Endothelial cell (in vitro differentiated cells): Measurements from ENCODE around the gene CTBP2. TPM values are rescaled to one million over a fixed set of nuclear protein-coding genes. Genes with fewer than 3 reads are reported as not detected.

Experiments
- DNase-seq: peaks from one replicate; pipeline ENCODE4 v3.0.0; 2021; ENCODE audit warnings: low spot score
- H3K27ac Mint-ChIP-seq: one replicate; pipeline ENCODE4 v1.8.0; 2021; ENCODE audit warnings: mixed read lengths, inconsistent platforms; ENCODE audit not compliant: unreplicated experiment
- H3K27me3 Mint-ChIP-seq: one replicate; pipeline ENCODE4 v1.8.0; 2021; ENCODE audit warnings: mild to moderate bottlenecking, moderate library complexity, mixed read lengths, inconsistent platforms; ENCODE audit not compliant: unreplicated experiment
- H3K36me3 Mint-ChIP-seq: one replicate; pipeline ENCODE4 v1.8.0; 2021; ENCODE audit warnings: mild to moderate bottlenecking, low read depth, mixed read lengths, inconsistent platforms; ENCODE audit not compliant: unreplicated experiment
- H3K4me1 Mint-ChIP-seq: one replicate; pipeline ENCODE4 v1.8.0; 2021; ENCODE audit warnings: mild to moderate bottlenecking, mixed read lengths, inconsistent platforms; ENCODE audit not compliant: unreplicated experiment
- H3K4me3 Mint-ChIP-seq: one replicate; pipeline ENCODE4 v1.8.0; 2021; ENCODE audit warnings: mild to moderate bottlenecking, mixed read lengths, inconsistent platforms; ENCODE audit not compliant: unreplicated experiment
- H3K9me3 Mint-ChIP-seq: one replicate; pipeline ENCODE4 v1.8.0; 2021; ENCODE audit warnings: mixed read lengths, inconsistent platforms; ENCODE audit not compliant: unreplicated experiment
- CTCF ChIP-seq: fragments of 200-600 bp; sonication (generic); IDR thresholded peaks from one replicate; pipeline ENCODE4 v1.5.0; 2021; ENCODE audit warnings: antibody characterized with exemption; ENCODE audit not compliant: unreplicated experiment
- total RNA-seq: library from RNA; stranded (reverse); fragmentation: NEBNext Ultra II Directional; extraction: Animal tissue kit (Norgen Biotek cat#: 25700); gene quantifications from one replicate; pipeline ENCODE4 v1.2.1, GENCODE V29; 2021; ENCODE audit not compliant: unreplicated experiment

CTBP2 gene
- total RNA-seq, 1 donor from 2014 or later, result 145 TPM

- H3K27me3 Mint-ChIP-seq, result peaks cover 5% of the 10 kb centered on the region
- peaks cover 46% of the 10 kb centered on the region for H3K36me3 Mint-ChIP-seq
- no peaks in the 10 kb centered on the region for H3K9me3 Mint-ChIP-seq
- H3K4me1 Mint-ChIP-seq, result peaks cover 23% of the 10 kb centered on the region
- H3K4me3 Mint-ChIP-seq, result no peak overlapping the region
- DNase-seq, result no peak
- peak overlapping the region; percentile 45 for H3K27ac Mint-ChIP-seq
- TF ChIP-seq CTCF, result no peak
These were observed 132.2 kb downstream of the CTBP2 start for GRCh38 chr10:125027871-125028869.

GRCh38 chr10:125026974-125027735 is 133.2 kb downstream of the CTBP2 start:
- Mint-ChIP-seq H3K27me3 (peaks cover 5% of the 10 kb centered on the region), H3K4me1 (peaks cover 31% of the 10 kb centered on the region), H3K4me3 (no peak overlapping the region), H3K9me3 (no peaks in the 10 kb centered on the region), H3K36me3 (peaks cover 49% of the 10 kb centered on the region), H3K27ac (no peak overlapping the region)
- DNase-seq, result no peak
- TF ChIP-seq CTCF, result no peak

GRCh38 chr10:125026036-125026931 is 134.1 kb downstream of the CTBP2 start:
- DNase-seq, result no peak
- Mint-ChIP-seq H3K27me3 (peaks cover 11% of the 10 kb centered on the region), H3K9me3 (no peaks in the 10 kb centered on the region), H3K4me3 (no peak overlapping the region), H3K4me1 (peaks cover 35% of the 10 kb centered on the region), H3K36me3 (peaks cover 48% of the 10 kb centered on the region), H3K27ac (no peak overlapping the region)
- TF ChIP-seq CTCF, result no peak

- Mint-ChIP-seq H3K9me3 (no peaks in the 10 kb centered on the region), H3K4me1 (peaks cover 42% of the 10 kb centered on the region), H3K27me3 (peaks cover 12% of the 10 kb centered on the region), H3K27ac (peak overlapping the region; percentile 26), H3K36me3 (peaks cover 57% of the 10 kb centered on the region), H3K4me3 (no peak overlapping the region)
- DNase-seq, result no peak
- TF ChIP-seq CTCF, result no peak
These were observed 135.0 kb downstream of the CTBP2 start for GRCh38 chr10:125025341-125025740.
